Right ventricle myocardium superior (tissue), 1 donor: ENCODE measurements around the gene PLA2G4A. TPM values are rescaled to one million over a fixed set of nuclear protein-coding genes. Genes with fewer than 3 reads are reported as not detected.

Source experiments
- ATAC-seq: fragments of 200-7000 bp; cut with Tn5 transposase; one replicate; pipeline ENCODE4 v1.9.1; 2020; ENCODE audit warnings: mild to moderate bottlenecking; ENCODE audit not compliant: poor library complexity
- DNase-seq: peaks from one replicate; pipeline ENCODE4 v3.0.0-alpha.2; 2020
- intact Hi-C: fragments of 100-400 bp; cut with DNase I; formaldehyde crosslinking; loops from one replicate; pipeline ENCODE4 v1.11.2; 2022
- total RNA-seq: library from RNA; stranded (reverse); fragmentation: NEBNext Ultra II Directional; extraction: Animal tissue kit (Norgen Biotek cat#: 25700); gene quantifications from one replicate; pipeline ENCODE4 v1.2.1, GENCODE V29; 2021
- donor health status: DM: no; HTN: yes; CAD: no; lungs with severe emphysema.

Gene PLA2G4A
- total RNA-seq, 1 donor from 2014 or later: 2.1 TPM

DNA sequence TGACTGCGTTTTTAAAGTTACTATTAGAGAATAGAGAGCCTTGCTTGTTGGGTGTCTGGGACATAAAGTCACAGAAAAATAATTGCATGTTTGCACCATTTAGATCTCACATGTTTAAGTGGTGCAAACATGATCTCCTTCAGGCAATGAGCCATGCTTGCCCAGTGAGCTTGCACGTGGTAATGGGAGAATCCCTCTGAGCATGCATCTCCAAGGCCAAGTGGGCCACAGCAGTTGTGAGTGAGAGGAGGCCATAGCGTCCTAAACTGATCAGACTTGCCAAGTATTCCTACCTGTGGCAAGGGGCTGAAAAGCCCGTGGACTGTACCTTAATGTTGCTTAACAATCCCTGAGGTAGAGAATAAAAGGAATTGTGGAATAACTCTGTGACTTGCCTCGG lies 158.3 kb downstream of the PLA2G4A start:
- intact Hi-C loops: loop anchor here (5.0 kb wide), 2 partner anchors 385 to 505 kb away; no protein-coding TSS in a partner anchor
- no peak for DNase-seq
- ATAC-seq: no peak

DNA sequence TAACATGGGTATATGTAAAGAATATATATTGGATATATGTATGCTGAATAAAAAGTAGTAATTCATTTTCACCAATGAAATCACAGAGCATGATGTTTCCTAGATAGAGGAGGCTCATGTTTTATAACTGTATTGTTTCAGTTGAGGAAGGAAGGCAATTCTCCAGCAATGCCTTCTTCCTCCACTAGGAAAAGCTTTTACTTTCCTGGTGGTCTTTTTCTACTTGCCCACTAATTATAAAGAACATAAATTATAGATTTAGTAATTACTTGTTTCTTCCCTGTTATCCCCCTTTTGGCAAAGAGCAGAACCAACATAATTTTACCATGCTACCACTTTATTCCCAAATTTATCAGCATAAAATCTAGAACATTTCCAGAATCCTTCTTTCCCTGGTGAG lies 159.0 kb downstream of the PLA2G4A start:
- no peak for ATAC-seq
- DNase-seq: no peak
- intact Hi-C loops: loop anchor here (5.0 kb wide), 2 partner anchors 385 to 505 kb away; no protein-coding TSS in a partner anchor

DNA sequence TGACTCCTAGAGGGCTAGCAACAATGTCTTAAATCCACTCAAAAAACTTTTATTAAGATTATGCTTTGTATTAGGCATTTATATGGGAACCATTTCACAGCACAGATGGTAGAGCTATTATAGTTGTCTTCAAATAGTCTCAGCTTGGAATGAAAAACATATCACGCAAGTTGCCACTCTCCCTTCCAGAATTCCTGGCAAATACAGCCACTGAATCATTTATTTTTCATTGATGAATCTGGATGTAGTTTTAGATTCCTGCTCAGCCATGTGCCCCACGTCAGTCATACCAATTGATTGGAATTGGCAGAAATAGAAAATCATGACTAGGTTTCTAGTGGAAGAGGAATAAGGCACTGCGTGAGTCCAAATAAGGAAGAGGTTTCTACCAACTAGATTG lies 165.2 kb downstream of the PLA2G4A start:
- no peak for DNase-seq
- ATAC-seq: no peak
- intact Hi-C loops: no loop called here

DNA sequence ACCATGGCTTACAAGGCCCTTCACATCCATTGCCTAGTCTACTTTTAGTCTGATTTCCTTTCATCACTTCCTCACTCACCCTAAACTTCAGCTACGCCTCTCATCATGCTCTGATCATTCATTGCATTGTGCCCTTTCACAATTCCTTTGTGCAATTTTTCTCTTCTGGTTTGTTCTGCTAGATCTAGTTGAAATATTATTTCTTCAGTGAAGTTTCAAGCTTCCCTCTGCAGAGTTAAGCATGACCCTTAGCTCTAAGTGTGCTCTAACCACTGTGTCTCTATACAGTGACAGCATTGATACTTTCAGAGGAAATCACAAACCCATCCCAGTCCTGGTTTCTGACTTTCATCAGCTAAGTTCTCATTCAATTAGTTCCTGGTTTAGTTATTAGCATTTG lies 166.1 kb downstream of the PLA2G4A start:
- DNase-seq (no peak), ATAC-seq (no peak)
- intact Hi-C loops: no loop called here

DNA sequence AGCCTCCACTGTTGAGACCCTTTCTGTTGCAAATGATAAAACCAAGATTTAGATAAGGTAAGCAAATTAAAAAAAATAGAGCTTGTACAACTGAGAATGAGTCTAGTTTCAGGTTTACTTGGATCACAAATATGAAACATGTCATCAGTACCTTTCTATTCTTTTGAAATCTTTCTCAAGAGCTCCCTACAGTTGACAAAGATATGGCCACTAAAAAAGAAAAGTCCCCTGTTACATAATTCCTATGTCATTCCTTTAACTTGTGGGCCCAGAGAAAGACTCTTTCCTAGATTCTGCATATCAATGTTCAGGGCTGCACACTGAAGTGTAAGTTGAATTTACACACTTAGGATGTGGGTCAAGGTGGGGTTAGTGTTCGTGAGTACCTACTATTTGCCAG lies 168.1 kb downstream of the PLA2G4A start:
- intact Hi-C loops: no loop called here
- no peak for DNase-seq
- ATAC-seq: no peak

DNA sequence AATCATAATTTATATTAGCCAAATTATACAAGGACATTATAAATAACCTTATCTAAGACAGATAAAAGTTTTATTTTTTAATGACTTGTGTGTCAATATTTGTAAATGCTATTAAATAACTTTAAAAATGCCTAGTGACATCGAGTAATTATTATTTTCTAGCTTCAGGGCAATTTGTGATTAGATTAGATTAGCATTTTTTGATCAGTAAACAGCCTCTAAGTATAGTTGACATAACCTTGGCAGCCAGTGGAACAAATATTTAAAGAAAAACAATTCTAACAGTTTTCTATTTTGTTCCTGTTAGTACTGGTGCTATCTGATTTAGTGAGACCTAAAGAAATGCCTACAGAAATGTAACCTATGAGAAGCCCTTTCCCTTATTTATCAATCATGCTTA lies 169.1 kb downstream of the PLA2G4A start:
- no peak for DNase-seq
- no peak for ATAC-seq
- intact Hi-C loops: no loop called here

DNA sequence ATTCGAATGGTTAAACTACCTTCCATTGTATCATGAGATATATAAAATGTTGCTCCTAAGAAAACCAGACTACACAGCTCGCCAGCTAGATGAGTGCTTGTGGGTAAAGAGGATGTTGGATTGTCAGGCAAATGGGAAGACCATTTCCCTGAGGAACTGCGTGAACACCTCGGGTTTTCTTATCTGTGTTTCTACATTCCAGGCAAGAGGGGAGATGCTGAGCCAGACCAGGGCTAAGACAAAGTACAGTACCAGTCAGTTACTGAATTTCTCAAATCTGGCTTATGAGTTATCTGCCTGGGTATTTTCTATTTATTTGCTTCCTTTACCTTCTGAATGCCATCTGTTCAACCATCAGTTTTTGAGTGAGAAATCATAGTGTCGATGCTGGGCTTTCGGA lies 170.8 kb downstream of the PLA2G4A start:
- DNase-seq (no peak), ATAC-seq (no peak)
- intact Hi-C loops: no loop called here

DNA sequence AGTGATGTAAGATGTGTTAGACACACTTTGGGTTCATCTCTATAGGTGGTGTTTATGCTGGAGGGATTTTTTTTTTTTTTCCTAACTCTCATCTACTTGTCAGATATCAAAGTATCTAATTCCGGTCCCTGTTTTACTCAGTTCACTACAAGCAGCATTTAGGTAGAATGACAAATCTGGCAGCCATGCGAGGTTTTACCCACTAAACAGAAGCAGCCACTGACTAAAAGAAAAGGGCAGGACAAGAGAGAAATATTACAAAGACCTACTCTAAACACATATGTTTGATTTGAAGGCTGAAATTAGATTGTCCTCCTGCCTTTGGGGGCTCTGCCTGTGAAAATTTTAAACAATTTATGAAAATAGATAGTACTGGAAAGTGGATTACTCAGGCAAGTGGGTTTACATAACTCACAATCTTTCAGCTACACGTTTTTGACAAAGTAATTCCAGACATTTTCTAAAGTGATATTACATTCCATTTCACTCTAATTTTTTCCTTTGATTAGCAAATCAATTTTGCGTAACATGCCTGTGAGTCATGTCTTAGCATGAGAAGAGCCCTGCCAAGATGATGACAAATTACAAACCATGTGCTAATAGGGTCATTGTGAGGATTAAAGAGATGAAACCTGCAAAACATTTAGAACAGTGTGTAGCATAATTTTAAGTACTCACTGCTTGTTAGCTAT lies 172.6 kb downstream of the PLA2G4A start:
- intact Hi-C loops: no loop called here
- DNase-seq (no peak), ATAC-seq (no peak)

DNA sequence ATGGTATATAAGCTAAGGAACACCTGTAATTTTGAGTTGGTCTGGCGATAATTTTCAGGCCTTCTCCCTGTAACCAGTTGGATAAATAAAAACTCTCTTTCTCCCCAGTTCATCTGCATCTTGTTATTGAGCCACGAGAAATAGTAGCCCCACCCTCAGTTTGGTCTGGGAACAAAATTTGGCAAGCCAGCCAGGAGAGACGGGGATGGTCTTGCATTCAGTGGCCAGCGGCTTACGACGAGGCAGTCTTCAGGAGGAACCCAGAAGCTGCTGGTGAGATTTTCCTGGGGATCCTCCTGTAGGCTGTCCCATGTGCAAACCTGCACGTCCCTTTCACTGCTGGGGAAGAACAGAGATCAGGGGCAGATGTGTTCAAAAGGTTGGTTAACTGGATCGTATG lies 174.6 kb downstream of the PLA2G4A start:
- no peak for ATAC-seq
- intact Hi-C loops: no loop called here
- no peak for DNase-seq

DNA sequence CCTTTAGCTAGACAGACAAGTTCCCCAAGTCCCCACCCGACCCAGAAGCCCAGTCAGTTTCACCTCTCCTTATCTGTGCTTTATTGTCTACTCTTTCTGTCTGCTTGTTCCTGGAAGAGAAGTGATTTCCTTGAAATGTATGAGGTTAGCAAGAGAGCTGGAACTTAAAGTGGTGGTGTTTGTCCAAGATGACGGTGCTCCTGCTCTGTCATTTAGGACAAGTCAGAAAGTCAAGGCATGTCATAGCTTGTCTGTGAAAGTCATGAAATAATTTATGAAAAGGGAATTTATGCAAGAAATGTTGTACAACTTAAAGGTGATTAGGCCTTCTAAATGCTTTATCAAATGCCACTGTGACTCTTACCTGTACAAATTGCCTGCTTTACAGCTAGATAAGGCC lies 178.1 kb downstream of the PLA2G4A start:
- intact Hi-C loops: no loop called here
- ATAC-seq: no peak
- no peak for DNase-seq

DNA sequence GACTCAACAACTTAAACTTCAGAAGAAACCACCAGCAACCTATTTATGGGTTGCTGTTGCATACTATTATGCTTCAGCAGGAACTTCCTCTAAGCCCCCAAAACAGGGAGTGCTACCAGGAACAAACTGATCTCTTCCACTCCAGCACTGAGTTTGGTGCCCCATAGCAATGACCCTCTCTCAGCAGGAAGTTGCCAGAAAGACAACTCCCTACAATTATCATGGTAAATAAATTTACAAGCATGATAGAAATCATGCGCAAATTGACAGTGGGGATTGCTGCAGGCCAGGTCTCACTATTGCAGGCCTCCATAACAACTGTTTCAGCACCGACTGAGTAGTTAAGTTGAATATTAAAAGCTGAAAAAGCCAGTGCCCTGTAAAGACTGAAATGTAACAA lies 180.6 kb downstream of the PLA2G4A start:
- ATAC-seq (no peak), DNase-seq (no peak)
- intact Hi-C loops: no loop called here

DNA sequence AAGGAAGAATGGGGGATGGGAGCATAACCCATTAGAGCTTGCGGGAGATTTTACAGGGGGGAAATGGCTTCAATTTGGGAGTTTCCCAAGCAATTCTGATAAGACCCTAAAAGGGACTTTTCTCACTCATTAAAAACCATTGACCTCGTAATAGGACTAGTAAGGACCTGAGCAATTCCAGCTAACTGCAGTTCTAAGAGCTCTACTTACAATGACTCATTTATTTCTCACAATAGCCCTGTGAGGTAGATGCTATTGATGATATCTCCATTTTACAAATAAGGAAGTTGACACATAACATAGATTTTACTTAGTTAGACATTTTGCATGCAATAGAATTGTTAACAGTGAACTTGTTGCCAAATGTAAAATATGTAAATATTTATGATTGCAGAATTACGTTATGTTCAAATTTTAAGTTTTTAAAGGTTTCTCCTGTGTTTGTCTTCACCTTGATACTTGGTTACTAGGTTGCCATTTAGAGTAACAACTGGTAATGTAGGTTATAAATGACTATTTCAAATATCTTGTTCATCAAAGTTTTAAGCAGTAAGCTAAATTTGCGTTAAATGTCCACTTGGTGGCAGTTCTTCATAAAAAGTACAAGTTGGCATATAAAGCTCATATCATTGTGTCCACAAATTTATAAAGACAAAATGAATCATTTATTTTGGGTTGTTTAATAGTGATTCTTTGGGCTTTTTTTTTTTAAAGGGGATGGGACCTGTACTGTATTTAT lies 182.0 kb downstream of the PLA2G4A start:
- no peak for DNase-seq

DNA sequence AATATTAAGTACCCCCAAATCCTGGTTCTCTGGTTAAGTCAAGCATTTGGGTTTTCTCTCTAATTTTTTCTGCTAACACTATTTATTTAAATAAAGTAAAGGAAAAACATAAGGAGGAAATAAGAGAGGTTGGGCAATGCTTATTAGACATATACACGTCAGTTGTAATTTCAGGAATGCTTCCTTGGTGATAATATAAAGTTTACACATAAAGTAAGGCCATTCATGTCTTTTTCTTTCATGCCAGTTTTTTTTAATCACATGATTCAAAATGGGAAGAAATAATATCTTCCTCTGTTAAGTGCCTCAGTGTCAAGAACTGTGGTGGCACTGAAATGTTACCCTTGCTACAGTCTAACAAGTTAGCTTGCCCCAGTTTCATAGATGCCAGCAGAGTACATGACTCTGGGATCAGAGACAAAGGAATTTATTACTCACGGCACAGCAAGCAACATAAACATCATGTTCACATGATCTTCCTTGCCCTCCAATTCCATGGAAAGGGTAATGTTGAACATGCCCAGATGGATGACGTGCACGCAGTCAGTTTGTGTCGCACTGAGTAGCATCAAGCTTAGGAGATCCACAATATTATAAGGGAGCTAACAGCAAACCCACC lies 184.9 kb downstream of the PLA2G4A start:
- intact Hi-C loops: no loop called here
- no peak for DNase-seq
- no peak for ATAC-seq

More for the DNA sequence above, 182.0 kb downstream of the PLA2G4A start:
- intact Hi-C loops: no loop called here
- no peak for ATAC-seq

DNA sequence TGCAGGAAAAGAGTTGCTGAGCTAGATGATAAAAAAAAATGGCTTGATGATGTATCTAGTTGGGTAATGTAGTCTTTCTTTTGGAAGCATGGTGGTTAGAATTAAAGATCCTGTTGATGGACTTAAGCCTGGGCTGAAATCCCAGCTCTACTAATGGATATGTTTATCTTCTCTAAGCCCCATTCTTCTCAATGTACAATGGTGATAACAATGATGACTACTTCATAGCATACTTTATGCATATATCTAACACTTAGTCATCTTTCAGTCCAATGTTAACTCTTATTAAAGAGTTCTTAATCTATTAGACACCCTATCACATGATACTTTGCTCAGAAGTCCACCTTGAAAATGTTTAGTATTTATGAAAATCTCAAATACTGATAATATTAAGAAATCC lies 189.5 kb downstream of the PLA2G4A start:
- intact Hi-C loops: no loop called here
- DNase-seq (no peak), ATAC-seq (no peak)

DNA sequence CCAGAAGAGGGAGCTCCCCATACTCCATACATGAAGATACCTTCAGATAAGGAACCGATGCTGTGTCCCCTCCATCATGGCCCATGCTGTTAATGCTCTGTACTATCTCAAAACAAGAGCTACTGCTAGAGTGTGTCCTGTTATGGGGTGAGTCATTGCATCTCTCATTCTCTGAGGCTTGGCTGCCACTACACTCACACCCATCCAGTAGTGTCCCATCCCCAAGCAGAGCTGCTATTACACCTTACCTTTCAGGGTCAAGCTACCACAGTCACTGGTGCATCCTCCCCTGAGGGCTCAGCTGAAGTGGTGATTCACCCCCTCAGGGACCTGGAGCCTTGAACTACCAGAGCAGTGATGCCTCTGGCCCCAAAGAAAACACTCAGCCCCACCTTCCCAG lies 198.5 kb downstream of the PLA2G4A start:
- DNase-seq (no peak), ATAC-seq (no peak)
- intact Hi-C loops: no loop called here

DNA sequence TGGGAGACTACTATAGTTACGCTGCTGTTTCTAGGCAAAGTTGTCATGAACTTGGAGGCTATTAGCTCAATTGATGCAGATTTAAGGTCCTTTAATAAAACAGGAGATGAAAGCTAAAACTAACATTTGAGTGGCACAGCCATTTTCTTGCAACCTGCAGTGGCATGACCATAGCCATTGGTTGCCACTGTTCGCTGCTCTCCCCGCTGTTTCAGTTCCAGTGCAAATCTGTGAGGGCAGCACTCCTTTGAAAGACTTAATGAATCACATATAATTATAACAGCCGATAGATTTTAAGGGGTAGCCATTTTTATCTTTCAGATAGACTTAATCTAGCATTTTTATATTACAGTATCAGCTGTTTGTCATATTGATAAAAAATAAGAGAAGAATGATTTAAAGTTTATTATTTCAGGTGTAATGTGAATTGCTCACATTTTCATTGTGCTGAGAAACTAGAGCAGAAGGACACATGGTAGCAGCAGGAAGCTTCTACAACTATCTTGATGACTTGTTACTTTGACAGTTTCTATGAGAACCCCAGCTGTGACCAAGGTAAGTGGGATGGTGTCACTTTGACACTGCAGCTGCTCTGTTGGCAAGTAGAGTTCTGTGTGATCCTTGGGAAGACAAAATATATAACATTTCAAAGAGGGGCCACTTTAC lies 203.7 kb downstream of the PLA2G4A start:
- intact Hi-C loops: no loop called here
- DNase-seq (no peak), ATAC-seq (no peak)

DNA sequence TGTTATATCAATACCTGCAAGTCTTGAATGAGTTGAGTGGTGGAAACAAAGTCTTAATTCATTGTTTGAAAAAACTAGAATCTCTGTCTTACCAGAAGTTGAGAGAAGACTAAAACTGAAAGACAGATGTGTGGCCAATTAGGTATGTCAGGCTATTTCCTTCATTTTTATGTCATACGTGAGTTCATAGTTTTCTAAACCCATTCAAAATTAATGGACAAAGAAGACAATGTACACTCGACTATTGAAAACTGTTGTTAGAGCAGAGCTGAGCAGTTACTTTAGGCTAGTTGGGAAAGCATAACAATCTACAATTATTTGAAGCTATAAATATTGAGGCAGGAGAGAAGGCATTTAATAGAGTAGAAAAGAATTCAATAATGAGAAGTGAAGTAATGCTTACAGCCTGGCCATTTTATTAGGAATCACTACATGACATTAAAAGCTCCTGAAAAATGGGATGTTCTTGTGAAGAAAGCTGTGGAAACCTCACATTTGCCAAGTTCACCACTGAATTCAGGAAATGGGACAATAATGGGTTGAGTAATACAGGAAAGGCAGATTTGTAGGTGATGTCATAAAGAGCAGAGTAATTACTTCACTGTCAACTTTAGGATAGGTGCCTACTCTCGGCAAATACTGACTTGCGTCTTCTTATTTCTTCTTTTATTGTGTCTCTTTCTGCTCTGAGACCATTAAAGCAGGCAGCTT lies 204.4 kb downstream of the PLA2G4A start:
- DNase-seq: no peak
- intact Hi-C loops: no loop called here
- no peak for ATAC-seq

DNA sequence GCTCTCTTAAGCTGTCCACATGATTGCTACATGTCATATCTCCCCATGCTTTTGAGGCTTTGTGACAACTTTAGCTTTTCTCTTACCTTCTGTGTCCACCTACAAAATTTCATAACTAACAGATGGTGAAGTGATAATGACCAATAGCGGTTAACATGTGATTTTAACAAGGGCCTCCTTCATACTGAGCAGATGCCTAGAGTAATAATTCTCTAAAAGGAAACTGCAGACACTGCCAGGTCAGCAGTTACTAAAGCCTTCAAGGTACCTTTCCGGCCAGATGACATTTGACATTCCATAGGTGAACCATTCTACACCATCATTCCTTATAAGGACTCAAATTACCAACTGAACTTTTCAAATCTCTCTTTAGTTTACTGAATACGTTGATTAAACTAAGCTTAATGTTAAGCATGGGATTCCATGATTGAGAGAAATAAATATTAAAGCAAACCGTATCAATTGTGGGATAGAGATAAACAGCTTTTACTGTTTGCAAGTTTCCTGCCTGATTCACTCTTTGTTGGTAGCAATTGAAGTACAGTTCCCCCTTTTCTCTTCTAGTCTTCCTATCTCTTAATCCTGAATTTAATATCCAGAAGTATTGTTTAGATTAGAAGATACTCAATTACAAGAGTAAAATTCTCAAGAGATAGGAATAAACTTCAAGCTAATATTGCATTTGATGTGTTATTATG lies 205.1 kb downstream of the PLA2G4A start:
- intact Hi-C loops: no loop called here
- ATAC-seq (no peak), DNase-seq (no peak)
